ENCODE results near the gene UPK3A.
A peak's percentile ranks its signal among the peaks of the same experiment; 100 is the strongest.
"Not testable (repeated sequence)": the region's sequence is repeated elsewhere in the genome, so short reads cannot be mapped to it uniquely, and the experiment has no call there.

The UPK3A gene

DNA sequence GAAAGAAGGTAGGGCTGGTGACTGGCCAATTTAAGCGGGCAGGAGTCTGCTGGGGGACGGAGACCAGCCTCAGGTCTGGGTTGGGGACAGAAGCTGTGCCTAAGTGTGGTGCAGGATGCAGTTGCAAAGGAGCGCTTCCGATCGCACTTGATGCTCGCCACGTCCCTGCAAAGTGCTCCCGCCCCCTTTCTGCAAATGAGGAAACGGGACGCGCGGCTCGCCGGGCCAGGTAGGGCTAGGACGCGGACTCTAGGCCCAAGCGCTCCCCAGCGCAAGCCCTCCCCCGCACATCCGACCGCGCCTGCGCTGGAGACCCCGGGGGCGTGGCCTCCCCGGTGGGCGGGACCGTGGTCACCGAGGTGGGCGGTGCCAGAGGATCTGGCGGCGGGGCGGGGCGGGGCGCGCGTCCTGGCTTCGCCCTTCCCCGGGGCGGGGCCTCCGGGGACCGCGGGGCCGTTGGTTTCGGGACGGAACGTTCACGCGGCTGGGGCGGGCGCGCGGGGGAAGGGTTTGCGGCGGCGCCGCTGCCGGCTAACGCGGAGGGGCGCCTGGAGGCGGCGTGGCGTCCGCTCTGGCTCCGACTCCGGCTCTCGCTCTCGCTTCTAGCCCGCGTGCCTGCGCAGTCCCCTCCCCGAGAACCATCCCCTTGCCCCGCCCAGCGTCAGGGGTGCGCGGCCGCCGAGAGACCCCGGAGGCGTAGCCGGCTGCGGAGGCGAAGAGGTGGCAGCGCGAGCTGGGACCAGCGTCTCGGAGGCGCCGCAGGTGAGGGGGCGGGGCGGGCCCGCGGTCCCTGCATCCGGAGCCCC is 24.9 kb downstream of the UPK3A start, which contains the start of gene FAM118A:
TSS of gene FAM118A (plus strand) at position 513 of the 806 bp plus-strand sequence. CDS start 12,446 bp downstream, outside the sequence.
- peak; percentile 95 for DNase-seq (ENCODE audit: low spot score)

DNA sequence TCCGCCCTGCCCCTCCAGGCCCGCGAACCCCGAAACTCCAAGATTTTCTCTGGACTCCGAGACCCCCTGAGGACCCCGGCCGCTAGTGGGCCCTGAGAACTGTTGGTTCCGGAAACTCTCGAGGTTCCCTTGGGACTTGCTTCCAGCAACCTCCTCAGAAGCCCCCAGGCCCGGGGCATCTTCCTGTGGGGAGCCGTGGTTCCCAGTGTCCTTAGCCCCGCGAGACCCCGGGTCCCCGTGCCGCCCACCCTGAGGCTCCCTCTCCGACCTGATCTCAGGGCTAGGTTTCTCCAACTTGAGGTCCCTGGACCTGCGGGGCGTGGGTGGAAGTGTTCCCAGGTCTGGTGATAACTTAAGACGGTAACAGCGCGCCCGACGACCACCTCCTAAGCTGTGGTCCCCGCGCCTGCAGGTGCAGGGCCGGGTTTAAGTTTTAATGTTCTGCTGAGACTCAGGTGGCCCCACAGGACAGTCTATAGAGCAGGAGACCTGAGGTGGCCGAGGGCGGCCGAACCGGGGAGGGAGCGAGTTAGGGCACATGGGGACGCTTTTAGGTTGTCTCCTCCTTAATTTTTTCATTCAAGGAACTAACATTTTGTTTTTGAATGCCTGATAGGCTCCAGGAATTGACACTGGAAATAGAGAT is 25.7 kb downstream of the UPK3A start:
- no peak for DNase-seq (ENCODE audit: low spot score)

- no peak for DNase-seq (ENCODE audit: low spot score)
These were observed 26.3 kb downstream of the UPK3A start for GRCh38 chr22:45310977-45311531.

DNA sequence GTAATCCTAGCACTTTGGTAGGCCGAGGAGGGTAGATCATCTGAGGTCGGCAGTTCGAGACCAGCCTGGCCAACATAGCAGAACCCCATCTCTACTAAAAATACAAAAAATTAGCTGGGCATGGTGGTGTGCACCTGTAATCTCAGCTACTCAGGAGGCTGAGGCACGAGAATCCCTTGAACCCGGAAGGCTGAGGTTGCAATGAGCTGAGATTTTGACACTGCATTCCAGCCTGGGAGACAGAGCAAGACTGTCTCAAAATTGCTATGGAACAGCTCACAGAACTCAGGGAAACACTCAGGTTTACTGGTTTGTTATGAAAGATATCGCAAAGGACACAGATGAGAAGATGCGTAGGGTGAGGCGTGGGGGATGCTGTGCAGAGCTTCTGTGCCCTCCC is 27.7 kb downstream of the UPK3A start:
- no peak for DNase-seq (ENCODE audit: low spot score)

DNA sequence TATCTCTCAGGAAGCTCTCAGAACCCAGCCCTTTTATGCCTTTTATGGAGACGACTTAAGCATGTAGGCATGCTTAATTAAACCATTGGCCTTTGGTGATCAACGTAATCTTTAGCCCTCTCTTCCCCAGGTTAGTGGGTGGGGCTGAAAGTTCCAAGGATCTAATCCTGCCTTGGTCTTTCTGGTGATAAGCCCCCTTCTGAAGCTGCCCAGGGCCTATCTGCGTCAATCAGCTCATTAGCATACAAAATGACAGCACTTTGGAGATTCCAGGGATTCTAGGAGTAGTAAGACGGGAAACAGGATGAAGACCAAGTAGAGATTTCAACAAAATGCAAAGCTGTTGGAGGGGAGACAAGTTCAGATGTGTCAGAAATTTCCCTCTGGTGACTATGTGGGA is 28.1 kb downstream of the UPK3A start:
- no peak for DNase-seq (ENCODE audit: low spot score)

DNA sequence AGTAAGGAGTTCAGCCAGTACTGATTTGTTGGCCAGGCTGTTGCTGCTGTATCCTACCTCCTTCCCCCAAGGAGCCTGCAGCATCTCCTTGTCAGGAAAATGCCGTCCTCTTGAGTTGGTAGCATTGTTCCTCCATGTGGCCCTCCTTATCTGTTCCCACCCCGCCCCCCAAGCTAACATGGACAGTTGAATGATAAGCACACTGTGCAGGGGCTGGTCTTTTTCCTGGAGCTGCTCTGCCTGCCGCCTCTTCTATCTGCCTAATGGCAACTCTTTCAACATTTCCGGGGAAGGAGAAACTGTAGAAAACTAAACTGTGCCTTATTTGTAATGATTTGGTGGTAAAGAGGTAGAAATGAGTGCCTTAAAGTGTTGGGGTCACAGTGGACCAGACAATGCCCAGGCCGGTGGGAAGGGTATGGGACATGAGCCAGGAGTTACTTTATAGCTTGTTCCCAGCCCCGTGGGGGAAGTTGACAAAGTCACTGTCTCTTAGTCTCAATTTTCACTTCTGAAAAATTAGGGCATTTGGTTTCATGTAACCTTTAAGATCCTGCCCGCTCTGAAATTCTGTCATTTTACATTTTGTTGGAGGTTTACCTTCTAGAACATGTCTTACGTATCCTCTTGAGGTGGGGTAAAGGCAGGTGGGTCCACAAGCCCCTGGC is 29.4 kb downstream of the UPK3A start:
- DNase-seq (ENCODE audit: low spot score) = no peak

GRCh38 chr22:45314786-45315185 is 30.0 kb downstream of the UPK3A start:
- no peak for DNase-seq (ENCODE audit: low spot score)

GRCh38 chr22:45316796-45317526 is 32.2 kb downstream of the UPK3A start:
- DNase-seq (ENCODE audit: low spot score) = no peak

DNA sequence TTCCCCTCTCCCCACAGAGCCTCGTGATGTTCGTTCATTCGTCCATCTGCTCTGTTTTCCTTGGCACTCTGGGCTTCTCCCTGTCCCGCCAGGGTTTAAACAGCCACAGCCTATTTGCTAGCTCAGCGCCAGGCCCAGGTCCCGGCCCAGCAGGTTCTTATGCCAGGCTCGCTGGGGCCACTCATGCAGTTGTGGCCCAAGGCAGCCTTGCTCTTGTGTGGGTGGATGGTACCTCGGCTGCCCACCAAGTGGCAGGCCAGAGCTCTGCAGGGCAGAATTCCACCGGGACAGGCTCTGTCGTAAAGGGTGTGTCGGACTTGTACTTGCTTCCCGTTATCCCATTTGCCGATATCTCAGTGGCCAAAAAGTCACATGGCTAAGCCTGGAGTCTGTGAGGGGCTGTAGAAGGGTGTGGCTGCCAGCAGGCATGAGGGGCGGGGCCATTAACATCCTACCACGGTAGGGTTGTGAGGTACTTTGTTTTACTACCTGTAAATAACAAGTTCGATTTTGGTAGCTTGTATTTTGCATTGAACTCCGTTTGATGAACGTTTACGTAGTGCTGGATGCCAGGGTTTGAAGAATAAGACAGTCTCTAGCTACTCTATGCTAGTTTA is 32.9 kb downstream of the UPK3A start:
- DNase-seq (ENCODE audit: low spot score) = no peak

GRCh38 chr22:45318168-45318557 is 33.4 kb downstream of the UPK3A start:
- peak; percentile 92 for DNase-seq (ENCODE audit: low spot score)

DNA sequence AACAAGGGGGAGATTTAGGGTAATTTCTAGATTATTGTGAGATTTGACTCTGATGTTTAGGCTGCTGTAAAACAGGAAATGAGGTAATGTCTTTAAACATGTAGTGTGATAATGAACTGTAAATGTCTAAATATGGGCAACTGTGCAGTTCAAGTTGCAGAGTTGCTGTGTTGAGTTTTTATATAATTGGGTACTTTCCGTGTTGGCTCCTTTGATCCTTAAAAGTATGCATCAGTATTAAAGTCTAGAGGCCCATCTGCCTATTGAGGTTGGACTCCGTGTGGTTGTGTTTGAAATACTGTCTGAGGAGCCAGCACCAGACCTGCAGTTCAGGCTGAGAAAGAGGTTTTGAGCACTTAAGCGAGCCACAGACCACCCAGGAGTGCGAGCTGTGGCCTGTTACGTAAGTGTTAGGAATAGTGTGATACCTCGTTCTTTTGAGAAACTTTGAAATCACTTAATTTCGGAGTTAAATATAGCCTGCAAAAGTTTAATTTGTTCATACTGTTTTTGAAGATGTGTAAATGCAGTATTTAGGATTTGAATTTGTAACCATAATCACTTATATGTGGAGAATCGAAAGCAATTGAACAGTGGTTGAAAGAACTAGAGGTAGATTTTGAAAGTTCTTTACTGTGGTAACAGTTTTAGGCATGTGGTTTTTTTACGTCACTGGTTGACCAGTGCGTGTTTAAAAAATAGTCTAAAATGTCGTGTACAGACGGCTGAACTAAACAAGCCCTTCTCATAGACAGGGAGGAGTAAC is 34.0 kb downstream of the UPK3A start:
- peak; percentile 79 for DNase-seq (ENCODE audit: low spot score)

- DNase-seq (ENCODE audit: low spot score) = no peak
These were observed 34.6 kb downstream of the UPK3A start for GRCh38 chr22:45319324-45319685.

- DNase-seq (ENCODE audit: low spot score) = no peak
These were observed 35.7 kb downstream of the UPK3A start for GRCh38 chr22:45320357-45320976.

- DNase-seq (ENCODE audit: low spot score) = no peak
These were observed 37.1 kb downstream of the UPK3A start for GRCh38 chr22:45321827-45322226.

- no peak for DNase-seq (ENCODE audit: low spot score)
These were observed 38.2 kb downstream of the UPK3A start for GRCh38 chr22:45322873-45323525.

GRCh38 chr22:45323695-45324094 is 38.9 kb downstream of the UPK3A start:
- no peak for DNase-seq (ENCODE audit: low spot score)

- no peak for DNase-seq (ENCODE audit: low spot score)
These were observed 39.6 kb downstream of the UPK3A start for GRCh38 chr22:45324311-45324711.

DNA sequence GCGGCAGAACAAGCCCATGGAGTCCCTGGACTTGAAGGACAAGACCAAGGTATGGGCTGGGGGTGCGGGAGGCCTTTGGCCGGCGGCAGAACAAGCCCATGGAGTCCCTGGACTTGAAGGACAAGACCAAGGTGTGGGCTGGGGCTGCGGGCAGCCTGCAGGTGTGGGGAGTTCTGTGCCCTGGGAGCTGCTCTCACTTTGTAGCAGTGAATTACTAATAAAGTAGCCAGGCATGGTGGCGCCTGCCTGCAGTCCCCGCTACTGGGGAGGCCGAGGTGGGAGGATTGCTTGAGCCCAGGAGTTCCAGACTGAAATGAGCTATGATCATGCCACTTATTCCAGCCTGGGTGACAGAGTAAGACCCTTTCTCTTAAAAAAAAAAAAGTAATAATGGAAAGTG is 43.5 kb downstream of the UPK3A start:
- DNase-seq (ENCODE audit: low spot score) = not testable (repeated sequence)

GRCh38 chr22:45328822-45329529 is 44.2 kb downstream of the UPK3A start:
- no peak for DNase-seq (ENCODE audit: low spot score)

All from CD4-positive, alpha-beta T cell treated with Interleukin-15 for 4 hours (primary cell).